ENCODE results near the gene THBS3. TPM values are rescaled to one million over a fixed set of nuclear protein-coding genes. Genes with fewer than 3 reads are reported as not detected.

The THBS3 gene
- total and polyA plus RNA-seq, 9 of the 15 experiments (the other 6 are each of a cell fraction or from before 2014, with no cell fraction given) = 0.59 to 8.3 (median 3.2) TPM

GRCh38 chr1:155188268-155188667 is 19.4 kb downstream of the THBS3 start:
- peaks cover 6 to 41% of the 10 kb centered on the region in 2 experiments for H3K4me1 ChIP-seq (replicated peaks in 1 of 2; ENCODE audit: control insufficient read depth in 2 of 2, insufficient read depth in 2 of 2, low read length in 2 of 2)
- no peak for DNase-seq (ENCODE audit: extremely low read depth in 1 of 4, low spot score in 3 of 4)
- in situ Hi-C loops (cut with MboI) = no loop called here
- H3K27ac ChIP-seq (ENCODE audit: extremely low read depth, low read depth, low read length) = no peak overlapping the region
- peaks cover 10% of the 10 kb centered on the region for H3K79me2 ChIP-seq (ENCODE audit: control insufficient read depth, insufficient read depth, low read length)
- no peak for ATAC-seq
- intact Hi-C loops (cut with micrococcal nuclease) = no loop called here
- no peaks in the 10 kb centered on the region for H4K20me1 ChIP-seq (replicated peaks; ENCODE audit: control insufficient read depth, insufficient read depth, low read length)
- H2AFZ ChIP-seq (ENCODE audit: low read depth, low read length) = no peak overlapping the region
- ChIA-PET POLR2A (no interaction called here), CTCF (ENCODE audit: low intra/inter-chr PET ratio) (interaction anchor here (0.6 kb wide), 1 partner anchor 862 kb away, joined by 3 read pairs; no protein-coding TSS in a partner anchor)
- no peaks in the 10 kb centered on the region for H3K36me3 ChIP-seq (ENCODE audit: control insufficient read depth, insufficient read depth, low read length)
- H3K9me3 ChIP-seq (replicated peaks; ENCODE audit: control insufficient read depth, insufficient read depth, low read depth, low read length) = no peaks in the 10 kb centered on the region
- no peak overlapping the region for H3K9ac ChIP-seq (ENCODE audit: insufficient read depth in 1 of 2, low read depth in 2 of 2, low read length in 2 of 2)
- no peak overlapping the region for H3K4me3 ChIP-seq
- BruUV-seq (replicated peaks) = no TSS peak
- no peaks in the 10 kb centered on the region for H3K27me3 ChIP-seq (ENCODE audit: control insufficient read depth in 2 of 2, insufficient read depth in 2 of 2, low read length in 2 of 2)
- 88% methylated on average over 6 of the region's 14 CpGs for WGBS (ENCODE audit: insufficient coverage, low coverage, missing lambda C conversion rate)
- FAIRE-seq = no peak
- H3K9me1 ChIP-seq (ENCODE audit: control insufficient read depth, insufficient read depth, low read length) = no peaks in the 10 kb centered on the region
- no peak overlapping the region for H3K4me2 ChIP-seq (ENCODE audit: insufficient read depth, low read length)
- TF ChIP-seq RBM14 (IDR thresholded peaks at IDR 0.05; ENCODE audit: borderline replicate concordance, insufficient read depth, low read depth, low read length) (no peak), TRIM28 (IDR thresholded peaks at IDR 0.05) (no peak), THAP12 (CRISPR knock-in tag; IDR thresholded peaks at IDR 0.05) (no peak), SP1 (CRISPR knock-in tag; IDR thresholded peaks at IDR 0.05) (no peak), ESRRA (IDR thresholded peaks at IDR 0.05; ENCODE audit: borderline replicate concordance, low read depth) (no peak), LARP7 (IDR thresholded peaks at IDR 0.05) (no peak), CCAR2 (IDR thresholded peaks at IDR 0.05; ENCODE audit: low read depth, low read length) (no peak), CBFA2T3 (IDR thresholded peaks at IDR 0.05) (no peak), USF1 (CRISPR knock-in tag; IDR thresholded peaks at IDR 0.05) (no peak), GABPB1 (CRISPR knock-in tag; IDR thresholded peaks at IDR 0.05) (no peak), FOXJ3 (CRISPR knock-in tag; IDR thresholded peaks at IDR 0.05) (no peak), MEF2A (IDR thresholded peaks at IDR 0.05; ENCODE audit: control insufficient read depth, low read depth, low read length) (no peak)
